HepG2 (cell line): ENCODE measurements around the gene SLC9C2. TPM values are rescaled to one million over a fixed set of nuclear protein-coding genes. Genes with fewer than 3 reads are reported as not detected.

Source experiments
- ATAC-seq: fragments of 200-7000 bp; cut with Tn5 transposase; 3 replicates; pipeline ENCODE4 v1.9.1; 2020; ENCODE audit warnings: mild to moderate bottlenecking, moderate library complexity
- BruUV-seq: library from RNA; stranded (reverse); fragments of 400-500 nt; replicated peaks from 2 replicates; lab custom pipeline; 2021; lab: Mats Ljungman, UMichigan
- CTCF ChIA-PET: fragments of 300-600 bp; formaldehyde crosslinking; extraction: SDS; loops from one replicate; lab custom pipeline; 2021; ENCODE audit warnings: low total read pairs, inconsistent platforms, low intra/inter-chr PET ratio; lab: Yijun Ruan, JAX
- POLR2A ChIA-PET: fragments of 350-600 bp; sonication (Branson Sonifier 250); formaldehyde crosslinking; loops from one replicate; lab custom pipeline; 2020; ENCODE audit warnings: antibody characterized with exemption, inconsistent platforms; lab: Yijun Ruan, JAX
- DNase-seq: peaks from one replicate; pipeline ENCODE4 v3.0.0-alpha.2; 2015; ENCODE audit warnings: low spot score
- FAIRE-seq: peaks from 3 replicates; lab custom pipeline; 2011; peaks lifted over from hg19 to GRCh38; lab: Jason Lieb, UNC
- H2AFZ ChIP-seq: one replicate; pipeline ENCODE4 v1.6.1; 2011; ENCODE audit warnings: low read length, inconsistent platforms
- H3K27ac ChIP-seq: fragments of 300-600 bp; 3 replicates; pipeline ENCODE4 v1.8.0; 2011; ENCODE audit warnings: mixed run types, mild to moderate bottlenecking, mixed read lengths, low read length, inconsistent platforms; ENCODE audit not compliant: insufficient read depth; ENCODE audit errors: extremely low read length
- H3K27me3 ChIP-seq, 2 experiments: fragments of 200-600 bp in 1 of 2; 2 replicates in 1 of 2; 3 replicates in 1 of 2; pipeline versions ENCODE4 v1.6.0 to v1.8.0; 2011; ENCODE audit warnings: low read length in 2 of 2, mild to moderate bottlenecking in 2 of 2, moderate library complexity in 2 of 2, inconsistent platforms in 1 of 2; ENCODE audit not compliant: insufficient read depth in 2 of 2, control insufficient read depth in 1 of 2
- H3K36me3 ChIP-seq, 2 experiments: fragments of 200-600 bp in 1 of 2; replicated peaks in 1 of 2; 2 replicates in 1 of 2; 3 replicates in 1 of 2; pipeline versions ENCODE4 v1.5.1 to v1.8.0; 2011; ENCODE audit warnings: low read length in 2 of 2, inconsistent platforms in 1 of 2; ENCODE audit not compliant: insufficient read depth in 2 of 2, control insufficient read depth in 1 of 2
- H3K4me1 ChIP-seq: 2 replicates; pipeline ENCODE4 v1.5.1; 2012; ENCODE audit warnings: low read length, inconsistent platforms; ENCODE audit not compliant: insufficient read depth
- H3K4me2 ChIP-seq: 2 replicates; pipeline ENCODE4 v1.6.0; 2011; ENCODE audit warnings: low read depth, low read length, inconsistent platforms
- H3K4me3 ChIP-seq, 3 experiments: fragments of 200-600 bp in 1 of 3; sonication (generic), shearing (Covaris generic) in 1 of 3; replicated peaks in 1 of 3; 2 replicates each; pipeline ENCODE4 v1.5.1; 2011 to 2016; ENCODE audit warnings: low read length in 3 of 3, inconsistent platforms in 2 of 3, low read depth in 2 of 3, mild to moderate bottlenecking in 2 of 3, control low read depth in 1 of 3, mixed read lengths in 1 of 3; ENCODE audit not compliant: insufficient read depth in 1 of 3
- H3K79me2 ChIP-seq: one replicate; pipeline ENCODE4 v1.6.1; 2011; ENCODE audit warnings: low read length, inconsistent platforms; ENCODE audit not compliant: insufficient read depth
- H3K9ac ChIP-seq: 2 replicates; pipeline ENCODE4 v1.6.0; 2011; ENCODE audit warnings: mild to moderate bottlenecking, low read depth, low read length, inconsistent platforms; ENCODE audit not compliant: insufficient read depth
- H3K9me3 ChIP-seq: 2 replicates; pipeline ENCODE4 v1.5.1; 2012; ENCODE audit warnings: mild to moderate bottlenecking, low read length
- H4K20me1 ChIP-seq: 2 replicates; pipeline ENCODE4 v1.6.0; 2011; ENCODE audit warnings: inconsistent platforms, mild to moderate bottlenecking, low read length, moderate library complexity; ENCODE audit not compliant: insufficient read depth
- CEBPB ChIP-seq: IDR thresholded peaks from 2 replicates; pipeline ENCODE4 v1.6.1; 2011; ENCODE audit warnings: low read depth, low read length, improper control_type of control experiment, borderline replicate concordance
- FOXO1 ChIP-seq: sonication (generic); formaldehyde crosslinking; IDR thresholded peaks from 2 replicates; pipeline ENCODE4 v1.4.0; 2020; ENCODE audit warnings: missing genetic modification reagents
- GTF2F1 ChIP-seq: fragments of 150-350 bp; IDR thresholded peaks from 2 replicates; pipeline ENCODE4 v1.6.1; 2014; ENCODE audit warnings: low read length
- GTF3A ChIP-seq: sonication (generic); formaldehyde crosslinking; conservative IDR thresholded peaks from 2 replicates; pipeline ENCODE4 v1.4.0; 2020; ENCODE audit warnings: mild to moderate bottlenecking, missing genetic modification reagents
- KLF6 ChIP-seq: IDR thresholded peaks from 2 replicates; pipeline ENCODE4 v1.8.0; 2016; ENCODE audit warnings: missing biosample characterization, missing genetic modification reagents
- MYNN ChIP-seq: sonication (generic); formaldehyde crosslinking; IDR thresholded peaks from 2 replicates; pipeline ENCODE4 v1.4.0; 2020; ENCODE audit warnings: mild to moderate bottlenecking, low read depth, missing genetic modification reagents
- NFE2L2 ChIP-seq: fragments of 150-350 bp; IDR thresholded peaks from 2 replicates; pipeline ENCODE4 v1.6.1; 2014; ENCODE audit warnings: low read length
- NKX3-1 ChIP-seq: sonication (generic); formaldehyde crosslinking; IDR thresholded peaks from 2 replicates; pipeline ENCODE4 v1.5.0; 2020; ENCODE audit warnings: missing genetic modification reagents
- RAD51 ChIP-seq: fragments of 450-650 bp; IDR thresholded peaks from 2 replicates; pipeline ENCODE4 v1.6.1; 2016; ENCODE audit warnings: borderline replicate concordance
- RFX5 ChIP-seq: IDR thresholded peaks from 2 replicates; pipeline ENCODE4 v1.6.1; 2011; ENCODE audit warnings: low read depth, low read length, improper control_type of control experiment
- SP5 ChIP-seq: IDR thresholded peaks from 2 replicates; pipeline ENCODE4 v1.6.1; 2016; ENCODE audit warnings: low read depth, borderline replicate concordance
- TARDBP ChIP-seq: sonication (generic); formaldehyde crosslinking; IDR thresholded peaks from 2 replicates; pipeline ENCODE4 v1.8.0; 2022; ENCODE audit warnings: mild to moderate bottlenecking, missing genetic modification reagents
- ZNF124 ChIP-seq: sonication (generic); formaldehyde crosslinking; IDR thresholded peaks from 2 replicates; pipeline ENCODE4 v1.4.0; 2020; ENCODE audit warnings: missing genetic modification reagents
- ZNF280D ChIP-seq: sonication (generic); formaldehyde crosslinking; IDR thresholded peaks from 2 replicates; pipeline ENCODE4 v1.5.1; 2020; ENCODE audit warnings: mild to moderate bottlenecking, missing genetic modification reagents
- ZNF350 ChIP-seq: sonication (generic); formaldehyde crosslinking; IDR thresholded peaks from 2 replicates; pipeline ENCODE4 v1.4.0; 2020; ENCODE audit warnings: mild to moderate bottlenecking, low read depth, missing genetic modification reagents, borderline replicate concordance
- WGBS: methylation state at CpG from one replicate; pipeline ENCODE4 v1.1.6; 2017; ENCODE audit warnings: low lambda C conversion rate; 5-methylcytosine and 5-hydroxymethylcytosine counted together
- in situ Hi-C: cut with HindIII; loops from 2 replicates; pipeline ENCODE4 v1.10.0; 2017; ENCODE audit warnings: low pct_unique_long_range_greater_than_20kb; ENCODE audit not compliant: extremely low pct_ligation_motif_present
- intact Hi-C: fragments of 100-400 bp; cut with micrococcal nuclease; formaldehyde crosslinking; loops from one replicate; pipeline ENCODE4 v1.10.0; 2022; ENCODE audit not compliant: unreplicated experiment
- polyA plus RNA-seq, 8 experiments: library from polyadenylated mRNA; depleted of rRNA in 3 of 8; stranded (reverse) in 7 of 8; unstranded in 1 of 8; fragments of >200 nt; fragmentation: Illumina TruSeq in 4 of 8; extraction: Trizol in 4 of 8; gene quantifications; 2 replicates each; pipeline versions ENCODE4 v1.2.1 to v1.2.3, GENCODE V29; 2011 to 2016; ENCODE audit warnings: low read depth in 4 of 8, missing spikeins in 1 of 8, mixed read lengths in 1 of 8; ENCODE audit not compliant: insufficient read depth in 1 of 8
- total RNA-seq, 5 experiments: library from RNA; depleted of rRNA; stranded (reverse); fragments of >200 nt; fragmentation: Illumina TruSeq; extraction: Trizol; gene quantifications; 2 replicates each; pipeline ENCODE4 v1.2.3, GENCODE V29; 2016; ENCODE audit warnings: low read depth in 1 of 5

The SLC9C2 gene
- total and polyA plus RNA-seq, 2 of the 13 experiments (the other 11 are each of a cell fraction or from before 2014, with no cell fraction given) = 0.03 TPM; not detected in 1

- no peak for TF ChIP-seq RAD51
- TF ChIP-seq RFX5 = no peak
- TF ChIP-seq NKX3-1 (CRISPR knock-in tag) = no peak
Observed at GRCh38 chr1:173504268-173504667, 98.6 kb downstream of the SLC9C2 start (continued).

DNA sequence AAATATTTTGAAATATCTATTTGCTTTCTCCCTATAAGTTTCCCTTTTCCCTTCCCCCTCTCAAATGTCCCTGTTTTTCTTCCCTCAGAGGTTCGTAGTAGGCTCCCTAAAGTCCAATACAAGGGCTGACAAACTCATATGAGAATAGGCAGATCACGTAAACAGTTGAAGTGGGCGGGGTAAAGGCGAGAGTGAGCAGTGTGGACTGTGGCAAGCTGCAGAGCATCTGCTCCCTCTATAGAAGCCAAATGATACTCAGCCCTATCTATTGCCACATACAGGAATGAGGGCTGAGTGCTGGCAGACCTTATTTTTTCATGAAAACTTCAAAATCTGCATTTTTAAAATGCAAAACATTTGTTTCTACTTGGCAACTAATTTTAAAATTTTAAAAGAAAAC lies 99.5 kb downstream of the SLC9C2 start:
- Histone ChIP-seq H3K4me1 (peaks cover 27% of the 10 kb centered on the region), H3K27me3 (no peaks in the 10 kb centered on the region)
- TF ChIP-seq ZNF280D = no peak
- TF ChIP-seq CEBPB = 0 out of 2 replicates have a peak, but pooled peaks have one; percentile 9
- no peak for TF ChIP-seq FOXO1
- peak; percentile 16; the same call in 1 of the 2 replicates for TF ChIP-seq SP5
- no peak for TF ChIP-seq GTF2F1
- TF ChIP-seq KLF6 (CRISPR knock-in tag) = no peak
- TF ChIP-seq MYNN (CRISPR knock-in tag) = no peak
- TF ChIP-seq NFE2L2 = no peak
- no peak for TF ChIP-seq ZNF124 (CRISPR knock-in tag)
- no peak for TF ChIP-seq TARDBP (CRISPR knock-in tag)
- TF ChIP-seq GTF3A (CRISPR knock-in tag) = no peak
- TF ChIP-seq ZNF350 (CRISPR knock-in tag) = no peak
- TF ChIP-seq, all 625 proteins: peak for 2
- ChIA-PET CTCF (no interaction called here), POLR2A (no interaction called here)
- in situ Hi-C loops (no loop called here), intact Hi-C loops (loop anchor here (10.0 kb wide), 1 partner anchor 759 kb away; no protein-coding TSS in a partner anchor)
- no peaks in the 10 kb centered on the region for H4K20me1 ChIP-seq
- no TSS peak for BruUV-seq
- ATAC-seq (peak; percentile 89), DNase-seq (peak; percentile 33), FAIRE-seq (no peak)
- no peaks in the 10 kb centered on the region for H3K79me2 ChIP-seq
- H3K36me3 ChIP-seq = no peaks in the 10 kb centered on the region
- H2AFZ ChIP-seq = no peak overlapping the region
- H3K9me3 ChIP-seq = no peaks in the 10 kb centered on the region
- H3K4me3 ChIP-seq = peak overlapping the region in 1 of 3 experiments; percentile 15; a peak in 1 of 6 replicates
- H3K4me2 ChIP-seq = peak overlapping the region; percentile 52
- H3K9ac ChIP-seq = no peak overlapping the region
- H3K27ac ChIP-seq = no peak overlapping the region
- 0% methylated on average over 4 of the region's 4 CpGs for WGBS
